Lung (tissue), 12 donors: Measurements from ENCODE around the gene NR5A2. TPM values are rescaled to one million over a fixed set of nuclear protein-coding genes. Genes with fewer than 3 reads are reported as not detected.

Experiments
- ATAC-seq: fragments of 200-7000 bp; cut with Tn5 transposase; one replicate; pipeline ENCODE4 v1.9.1; 2020; ENCODE audit warnings: moderate number of reproducible peaks; ENCODE audit not compliant: insufficient read depth, low FRiP score
- DNase-seq, 3 donors: peaks; one replicate each; pipeline ENCODE4 v3.0.0-alpha.2; 2013 to 2017
- H3K27ac ChIP-seq, 2 donors: one replicate each; pipeline ENCODE4 v1.5.1; 2013; ENCODE audit warnings: mild to moderate bottlenecking in 2 of 2, moderate library complexity in 2 of 2, control low read depth in 1 of 2, inconsistent platforms in 1 of 2, low read depth in 1 of 2, low read length in 1 of 2
- H3K27me3 ChIP-seq, 3 donors: one replicate each; pipeline ENCODE4 v1.5.1; 2013; ENCODE audit warnings: low read length in 2 of 3; ENCODE audit not compliant: control insufficient read depth in 3 of 3, insufficient read depth in 3 of 3
- H3K36me3 ChIP-seq, 4 donors: one replicate each; pipeline ENCODE4 v1.5.1; 2013; ENCODE audit warnings: low read length in 4 of 4, mild to moderate bottlenecking in 1 of 4, moderate library complexity in 1 of 4; ENCODE audit not compliant: control insufficient read depth in 4 of 4, insufficient read depth in 4 of 4
- H3K4me1 ChIP-seq, 5 donors: one replicate each; pipeline ENCODE4 v1.5.1; 2013; ENCODE audit warnings: low read length in 5 of 5, mild to moderate bottlenecking in 2 of 5, moderate library complexity in 1 of 5; ENCODE audit not compliant: control insufficient read depth in 5 of 5, insufficient read depth in 5 of 5
- H3K4me3 ChIP-seq: one replicate; pipeline ENCODE4 v1.5.1; 2013; ENCODE audit warnings: mild to moderate bottlenecking, control low read depth, moderate library complexity
- H3K9ac ChIP-seq, 2 donors: one replicate each; pipeline ENCODE4 v1.5.1; 2013; ENCODE audit warnings: low read length in 2 of 2, control low read depth in 1 of 2; ENCODE audit not compliant: insufficient read depth in 1 of 2
- H3K9me3 ChIP-seq, 4 donors: one replicate each; pipeline ENCODE4 v1.5.1; 2013; ENCODE audit warnings: low read length in 3 of 4, mild to moderate bottlenecking in 1 of 4, moderate library complexity in 1 of 4; ENCODE audit not compliant: control insufficient read depth in 4 of 4, insufficient read depth in 3 of 4
- WGBS, 2 donors: extraction: QIAGEN DNeasy Blood & Tissue Kit; methylation state at CpG; one replicate each; pipeline ENCODE4 v1.1.7; 2013; 5-methylcytosine and 5-hydroxymethylcytosine counted together
- polyA plus RNA-seq, 2 donors: library from polyadenylated mRNA; stranded (reverse); fragments of 200-250 nt; gene quantifications; one replicate each; pipeline ENCODE4 v1.2.1, GENCODE V29; 2013
- total RNA-seq, 2 donors: library from RNA; depleted of rRNA in 1 of 2; stranded (reverse); fragments of >200 nt in 1 of 2; gene quantifications; one replicate each; pipeline ENCODE4 v1.2.1, GENCODE V29; 2014 to 2021
- TF ChIP-seq, protein P1 (sequence below): IDR thresholded peaks from 2 replicates; pipeline ENCODE4 v1.5.1; 2012; ENCODE audit warnings: mild to moderate bottlenecking; ENCODE audit errors: control extremely low read depth, extremely low read depth
- donor health status: control.
- donor health status: control.
- donor health status: Bipolar disorder and iron deficiency.
- donor health status: healthy.
- donor health status: DM: yes; HTN: yes; CAD: no.

The NR5A2 gene
- total and polyA plus RNA-seq, 4 donors = 1.2 to 8.5 (median 2.6) TPM

DNA sequence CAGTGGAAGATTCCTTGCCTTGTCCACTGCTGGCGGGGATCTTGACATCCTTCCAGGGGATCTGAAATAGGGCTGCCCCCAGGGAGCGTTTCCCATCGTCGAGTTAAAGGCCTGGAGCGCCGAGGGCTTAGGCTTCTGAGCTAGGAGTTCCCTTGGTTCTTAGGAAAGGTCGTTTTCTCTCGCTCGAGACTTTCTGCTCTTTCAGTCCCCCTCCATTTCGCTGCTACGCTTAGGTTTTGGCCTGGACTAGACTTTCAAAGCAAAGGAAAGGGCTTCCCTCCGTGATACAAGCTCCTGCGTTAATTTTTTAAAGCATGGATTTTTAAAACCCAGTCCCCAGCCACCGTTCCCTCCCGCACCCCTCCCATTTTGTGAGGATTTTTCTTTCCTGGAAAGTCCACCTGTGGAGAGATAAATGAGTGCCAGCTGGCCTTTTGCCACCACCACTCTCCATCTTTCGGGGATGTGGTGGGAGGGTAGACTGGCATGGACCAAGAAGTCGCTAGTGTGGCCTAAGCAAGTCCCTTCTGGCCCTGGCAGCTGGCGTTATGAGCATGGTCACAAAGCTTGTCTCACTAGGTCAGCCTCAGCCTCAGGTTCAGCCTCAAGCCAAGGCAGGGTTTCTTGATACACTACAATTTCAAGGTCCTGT, 9.2 kb downstream of the NR5A2 start:
- H3K9me3 ChIP-seq = peaks cover 0 to 6% (median 0%) of the 10 kb centered on the region in 4 donors
- 29 to 42% methylated on average over 18 of the region's 18 CpGs for WGBS, 2 donors
- ATAC-seq (no peak), DNase-seq (peak in 1 of 3 donors; percentile 10)
- H3K36me3 ChIP-seq = no peaks in the 10 kb centered on the region
- no peak overlapping the region for H3K4me3 ChIP-seq
- H3K27ac ChIP-seq = no peak overlapping the region
- TF ChIP-seq, protein P1, sequence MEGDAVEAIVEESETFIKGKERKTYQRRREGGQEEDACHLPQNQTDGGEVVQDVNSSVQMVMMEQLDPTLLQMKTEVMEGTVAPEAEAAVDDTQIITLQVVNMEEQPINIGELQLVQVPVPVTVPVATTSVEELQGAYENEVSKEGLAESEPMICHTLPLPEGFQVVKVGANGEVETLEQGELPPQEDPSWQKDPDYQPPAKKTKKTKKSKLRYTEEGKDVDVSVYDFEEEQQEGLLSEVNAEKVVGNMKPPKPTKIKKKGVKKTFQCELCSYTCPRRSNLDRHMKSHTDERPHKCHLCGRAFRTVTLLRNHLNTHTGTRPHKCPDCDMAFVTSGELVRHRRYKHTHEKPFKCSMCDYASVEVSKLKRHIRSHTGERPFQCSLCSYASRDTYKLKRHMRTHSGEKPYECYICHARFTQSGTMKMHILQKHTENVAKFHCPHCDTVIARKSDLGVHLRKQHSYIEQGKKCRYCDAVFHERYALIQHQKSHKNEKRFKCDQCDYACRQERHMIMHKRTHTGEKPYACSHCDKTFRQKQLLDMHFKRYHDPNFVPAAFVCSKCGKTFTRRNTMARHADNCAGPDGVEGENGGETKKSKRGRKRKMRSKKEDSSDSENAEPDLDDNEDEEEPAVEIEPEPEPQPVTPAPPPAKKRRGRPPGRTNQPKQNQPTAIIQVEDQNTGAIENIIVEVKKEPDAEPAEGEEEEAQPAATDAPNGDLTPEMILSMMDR = no peak
- no peak overlapping the region for H3K9ac ChIP-seq
- H3K4me1 ChIP-seq = peaks cover 0 to 24% (median 8%) of the 10 kb centered on the region in 5 donors
- H3K27me3 ChIP-seq = peaks cover 0 to 98% (median 91%) of the 10 kb centered on the region in 3 donors

DNA sequence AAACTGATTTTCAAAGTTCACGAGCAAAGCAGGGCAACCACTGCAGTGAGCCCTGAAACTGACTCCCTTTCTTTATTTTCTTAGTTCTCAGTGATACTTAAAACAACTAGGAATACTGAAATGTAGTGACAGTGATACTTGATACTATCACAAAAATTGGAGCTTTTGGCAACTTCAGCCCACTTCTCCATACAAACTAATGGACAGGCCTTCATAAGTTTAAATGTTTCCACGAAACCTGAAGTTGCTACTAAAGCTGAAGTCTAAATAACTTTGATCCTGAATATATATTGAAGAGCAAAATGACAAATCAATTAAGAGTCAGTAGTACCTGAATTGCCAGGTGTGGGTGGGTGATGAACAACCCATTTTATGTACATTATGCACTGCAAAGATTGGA, 10.0 kb downstream of the NR5A2 start:
- Histone ChIP-seq H3K36me3 (no peaks in the 10 kb centered on the region), H3K9me3 (peaks cover 0 to 6% (median 0%) of the 10 kb centered on the region in 4 donors), H3K4me1 (peaks cover 0 to 31% (median 8%) of the 10 kb centered on the region in 5 donors), H3K27me3 (peaks cover 0 to 98% (median 90%) of the 10 kb centered on the region in 3 donors), H3K9ac (no peak overlapping the region), H3K4me3 (no peak overlapping the region), H3K27ac (no peak overlapping the region)
- 66 to 83% methylated on average over 2 of the region's 2 CpGs for WGBS, 2 donors
- no peak for ATAC-seq
- TF ChIP-seq, protein P1 = no peak
- no peak for DNase-seq

DNA sequence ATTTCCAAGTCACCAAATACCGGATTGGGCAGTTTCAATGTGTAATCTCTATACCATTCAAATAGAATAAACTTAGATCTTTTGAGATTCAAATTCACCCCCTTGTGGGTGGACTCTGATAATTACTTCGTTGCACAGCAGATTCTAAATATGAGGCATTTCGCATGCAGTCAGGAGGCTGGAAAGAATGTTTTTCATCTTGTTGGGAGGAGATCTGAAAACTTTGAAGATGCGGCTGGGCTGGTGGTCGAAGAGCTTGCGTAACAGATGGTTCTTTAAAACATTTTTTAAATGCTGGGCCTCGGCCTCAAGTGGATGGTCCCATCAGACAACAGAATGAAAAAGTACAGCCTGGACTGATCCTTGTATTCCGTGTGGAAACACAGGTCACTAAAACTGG, 10.4 kb downstream of the NR5A2 start:
- Histone ChIP-seq H3K4me1 (peaks cover 0 to 32% (median 8%) of the 10 kb centered on the region in 5 donors), H3K9ac (no peak overlapping the region), H3K27ac (no peak overlapping the region), H3K4me3 (no peak overlapping the region), H3K36me3 (no peaks in the 10 kb centered on the region), H3K27me3 (peaks cover 0 to 98% (median 90%) of the 10 kb centered on the region in 3 donors), H3K9me3 (peaks cover 0 to 6% (median 0%) of the 10 kb centered on the region in 4 donors)
- TF ChIP-seq, protein P1 = no peak
- ATAC-seq = no peak
- WGBS, 2 donors = 46 to 62% methylated on average over 8 of the region's 8 CpGs
- DNase-seq = peak in 1 of 3 donors; percentile 8
